Fibroblast of lung (primary cell): ENCODE measurements around the gene GOLPH3.

Source experiments
- CTCF ChIP-seq, 2 donors: IDR thresholded peaks in 1 of 2; conservative IDR thresholded peaks in 1 of 2; 1 replicate in 1 of 2; 2 replicates in 1 of 2; pipeline ENCODE4 v1.5.1; 2011 to 2012; ENCODE audit warnings: low read length in 2 of 2, control low read depth in 1 of 2, inconsistent platforms in 1 of 2, low read depth in 1 of 2, mild to moderate bottlenecking in 1 of 2
- EZH2 ChIP-seq: IDR thresholded peaks from 2 replicates; pipeline ENCODE4 v1.5.1; 2012; ENCODE audit warnings: low read length, control low read depth, mild to moderate bottlenecking; ENCODE audit errors: missing control alignments

DNA sequence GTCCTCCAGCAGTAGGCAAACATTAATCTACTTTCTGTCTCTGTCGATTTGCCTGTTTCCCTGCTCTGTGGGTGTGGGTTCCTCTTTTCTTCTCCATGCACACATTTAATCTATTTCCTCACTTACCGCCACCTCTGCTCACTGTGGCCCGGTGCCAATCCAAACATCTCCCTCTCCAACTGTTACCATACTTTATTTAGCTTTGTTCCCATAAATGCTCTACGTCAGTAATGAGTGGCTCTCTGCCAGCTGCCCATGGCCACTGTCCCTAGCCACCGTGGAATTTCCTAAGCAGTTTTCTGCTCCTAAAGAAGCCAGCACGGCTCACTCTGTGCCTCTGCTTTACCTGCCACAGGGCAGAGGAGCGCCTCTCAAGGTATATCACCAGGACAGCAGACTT lies 19.5 kb upstream of the GOLPH3 start:
- TF ChIP-seq CTCF (conservative IDR thresholded peaks at IDR 0.05 in 1 of 2, IDR thresholded peaks at IDR 0.05 in 1 of 2; ENCODE audit: low read depth in 1 of 2, low read length in 2 of 2) (no peak), EZH2 (no peak)
